ENCODE measurements around the gene ITIH4. TPM values are rescaled to one million over a fixed set of nuclear protein-coding genes. Genes with fewer than 3 reads are reported as not detected.

ITIH4 gene
- total RNA-seq, 2 experiments from 2014 or later, result 18.0 to 24.9 TPM

DNA sequence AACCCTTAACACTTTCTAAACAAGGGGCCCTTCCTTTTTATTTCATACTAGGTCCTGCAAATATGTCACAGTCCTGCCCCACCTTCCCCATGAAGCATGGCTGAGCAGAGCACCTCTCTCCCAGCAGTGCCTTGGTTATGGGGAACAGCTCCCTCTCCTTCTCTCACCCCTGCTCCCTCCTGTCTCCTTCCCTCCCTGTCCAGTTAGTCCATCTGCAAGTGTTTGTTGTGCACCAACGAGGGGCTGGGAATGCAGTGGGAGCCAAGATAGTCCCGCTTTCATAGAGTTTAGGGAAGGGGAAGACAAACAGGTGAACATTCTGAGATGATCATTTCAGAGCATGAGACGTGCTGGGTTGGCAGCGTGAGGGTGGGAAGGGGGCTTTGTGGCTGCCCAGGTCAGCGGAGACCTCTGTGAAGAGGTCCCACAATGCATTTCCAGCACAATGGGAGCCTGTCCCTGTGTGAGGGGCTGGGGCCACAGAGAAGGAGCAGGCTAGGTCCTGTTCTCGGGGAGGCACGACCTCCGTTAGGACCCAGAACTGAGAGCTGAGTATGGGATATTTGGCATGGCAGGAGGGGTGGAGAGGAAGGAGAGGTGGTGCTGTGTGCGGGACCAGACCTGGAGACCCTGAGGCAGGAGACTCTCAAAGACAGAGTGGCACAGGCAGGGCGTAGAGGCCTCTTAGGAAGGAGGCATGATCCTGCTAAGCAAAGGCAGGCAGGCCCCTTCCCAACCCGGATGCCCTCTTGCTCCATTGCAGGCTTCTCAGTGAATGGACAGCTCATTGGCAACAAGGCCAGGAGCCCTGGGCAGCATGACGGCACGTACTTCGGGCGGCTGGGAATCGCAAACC is 41.4 kb downstream of the ITIH4 start:
- CTCF ChIA-PET, result interaction anchor here (1.3 kb wide), 1 partner anchor 10 kb away, joined by 3 read pairs; no protein-coding TSS in a partner anchor
- no peak overlapping the region for H3K4me3 Mint-ChIP-seq
- no peak for ATAC-seq
- H3K36me3 Mint-ChIP-seq, result no peaks in the 10 kb centered on the region
- H3K4me1 Mint-ChIP-seq, result no peaks in the 10 kb centered on the region
- no peaks in the 10 kb centered on the region for H3K9me3 Mint-ChIP-seq (ENCODE audit: low read depth)
- H3K27me3 Mint-ChIP-seq, result no peaks in the 10 kb centered on the region
- no peak overlapping the region for H3K27ac Mint-ChIP-seq
- DNase-seq, result no peak

DNA sequence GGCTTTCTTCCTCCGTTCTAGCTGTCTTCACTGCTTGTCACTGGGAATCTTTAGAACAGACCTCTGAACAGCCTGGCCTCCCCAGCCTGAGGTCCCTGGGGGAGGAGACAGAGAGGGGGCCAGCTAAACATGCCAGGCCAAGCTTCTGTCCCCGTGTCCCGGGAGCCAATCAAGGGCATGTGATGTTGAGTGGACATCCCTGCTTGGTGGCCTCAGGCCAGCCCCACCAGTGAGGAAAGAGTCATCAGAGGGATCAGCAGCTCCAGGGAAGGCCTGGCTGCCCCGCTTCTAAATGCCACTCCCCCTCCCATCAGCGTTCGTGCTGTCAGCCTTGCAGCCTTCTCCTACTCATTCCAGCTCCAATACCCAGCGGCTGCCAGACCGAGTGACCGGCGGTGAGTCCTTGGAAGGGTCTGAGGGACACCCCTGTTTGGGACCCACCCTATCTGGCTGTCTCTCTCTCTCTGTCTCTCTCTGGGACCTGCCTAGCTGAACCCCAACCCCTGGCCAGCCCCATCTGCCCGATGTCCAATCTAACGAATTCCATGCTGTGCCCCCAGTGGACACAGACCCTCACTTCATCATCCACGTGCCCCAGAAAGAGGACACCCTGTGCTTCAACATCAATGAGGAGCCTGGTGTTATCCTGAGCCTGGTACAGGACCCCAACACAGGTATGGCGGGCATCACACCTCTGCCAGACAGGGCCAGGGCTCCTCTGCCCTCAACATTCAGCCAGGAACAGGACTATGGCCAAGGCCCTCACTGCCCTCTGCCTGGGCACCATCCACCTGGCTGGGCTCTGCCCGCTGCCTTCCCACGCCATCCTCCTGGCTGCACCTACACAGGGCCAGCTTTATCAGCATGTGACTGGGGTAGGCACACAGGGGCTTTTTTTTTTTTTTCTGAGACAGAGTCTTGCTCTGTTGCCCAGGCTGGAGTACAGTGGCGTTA is 42.5 kb downstream of the ITIH4 start:
- Mint-ChIP-seq H3K4me1 (no peaks in the 10 kb centered on the region), H3K9me3 (ENCODE audit: low read depth) (no peaks in the 10 kb centered on the region), H3K36me3 (no peaks in the 10 kb centered on the region), H3K27me3 (peaks cover under 1% of the 10 kb centered on the region), H3K27ac (no peak overlapping the region), H3K4me3 (no peak overlapping the region)
- ATAC-seq (no peak), DNase-seq (no peak)
- CTCF ChIA-PET, result no interaction called here

DNA sequence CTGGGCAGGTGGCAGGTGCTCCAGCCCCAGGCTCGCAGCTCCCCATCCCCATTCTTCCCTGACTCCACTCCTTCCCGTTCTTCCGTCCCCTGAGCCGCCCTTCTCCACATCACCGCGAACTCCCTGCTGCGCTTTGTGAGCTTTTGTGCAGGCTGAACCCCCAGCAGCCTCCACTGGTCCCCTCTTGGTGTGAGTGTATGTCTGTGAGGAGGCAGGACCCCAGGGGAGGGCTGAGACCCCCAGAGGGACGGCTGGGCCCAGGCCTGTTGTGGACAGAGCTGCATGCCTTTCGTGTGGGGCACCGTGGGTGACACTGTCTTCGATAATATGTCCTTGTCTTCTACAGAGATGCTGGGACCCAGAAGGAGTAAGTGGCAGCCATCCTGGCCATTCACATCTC is 43.2 kb downstream of the ITIH4 start:
- Mint-ChIP-seq H3K4me1 (no peaks in the 10 kb centered on the region), H3K4me3 (no peak overlapping the region), H3K27me3 (peaks cover 7% of the 10 kb centered on the region), H3K9me3 (ENCODE audit: low read depth) (no peaks in the 10 kb centered on the region), H3K27ac (no peak overlapping the region), H3K36me3 (no peaks in the 10 kb centered on the region)
- ATAC-seq (no peak), DNase-seq (no peak)
- CTCF ChIA-PET, result no interaction called here

DNA sequence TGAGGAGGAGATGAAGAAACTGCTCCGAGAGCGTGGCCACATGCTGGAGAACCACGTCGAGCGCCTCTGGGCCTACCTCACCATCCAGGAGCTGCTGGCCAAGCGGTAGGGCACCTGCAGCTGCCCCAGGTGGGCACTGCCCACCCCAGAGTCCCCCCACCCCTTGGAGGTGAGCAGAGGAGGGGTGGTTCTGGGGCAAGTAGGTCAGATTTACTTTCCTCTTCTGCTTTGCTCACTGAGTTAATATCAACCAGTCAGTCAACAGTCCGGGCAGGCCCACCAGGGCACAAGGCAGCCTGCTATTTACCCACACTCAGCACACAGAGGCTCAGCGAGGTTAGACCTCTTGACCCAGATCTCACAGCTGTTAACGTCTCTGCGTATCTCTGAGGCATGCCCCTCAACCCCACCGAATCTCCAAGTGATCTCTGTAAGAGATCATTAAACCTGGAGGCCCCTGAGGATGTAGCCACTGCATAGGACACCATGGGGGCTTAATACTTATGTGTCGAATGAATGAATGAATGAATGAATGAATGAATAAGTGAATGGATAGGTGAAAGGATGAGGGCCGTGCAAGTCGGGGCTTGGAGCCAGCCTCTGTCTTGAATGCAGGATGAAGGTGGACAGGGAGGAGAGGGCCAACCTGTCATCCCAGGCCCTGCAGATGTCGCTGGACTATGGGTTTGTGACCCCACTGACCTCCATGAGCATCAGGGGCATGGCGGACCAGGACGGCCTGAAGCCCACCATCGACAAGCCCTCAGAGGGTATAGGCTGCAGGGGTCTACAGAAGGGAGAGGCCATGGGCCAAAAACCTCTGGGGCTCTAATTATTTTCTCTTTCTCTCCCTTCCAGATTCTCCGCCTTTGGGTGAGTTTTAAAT is 43.9 kb downstream of the ITIH4 start:
- Mint-ChIP-seq H3K4me3 (no peak overlapping the region), H3K27ac (no peak overlapping the region), H3K36me3 (no peaks in the 10 kb centered on the region), H3K4me1 (peaks cover 5% of the 10 kb centered on the region), H3K27me3 (peaks cover 9% of the 10 kb centered on the region), H3K9me3 (ENCODE audit: low read depth) (no peaks in the 10 kb centered on the region)
- ATAC-seq, result no peak
- CTCF ChIA-PET, result no interaction called here
- DNase-seq, result no peak

DNA sequence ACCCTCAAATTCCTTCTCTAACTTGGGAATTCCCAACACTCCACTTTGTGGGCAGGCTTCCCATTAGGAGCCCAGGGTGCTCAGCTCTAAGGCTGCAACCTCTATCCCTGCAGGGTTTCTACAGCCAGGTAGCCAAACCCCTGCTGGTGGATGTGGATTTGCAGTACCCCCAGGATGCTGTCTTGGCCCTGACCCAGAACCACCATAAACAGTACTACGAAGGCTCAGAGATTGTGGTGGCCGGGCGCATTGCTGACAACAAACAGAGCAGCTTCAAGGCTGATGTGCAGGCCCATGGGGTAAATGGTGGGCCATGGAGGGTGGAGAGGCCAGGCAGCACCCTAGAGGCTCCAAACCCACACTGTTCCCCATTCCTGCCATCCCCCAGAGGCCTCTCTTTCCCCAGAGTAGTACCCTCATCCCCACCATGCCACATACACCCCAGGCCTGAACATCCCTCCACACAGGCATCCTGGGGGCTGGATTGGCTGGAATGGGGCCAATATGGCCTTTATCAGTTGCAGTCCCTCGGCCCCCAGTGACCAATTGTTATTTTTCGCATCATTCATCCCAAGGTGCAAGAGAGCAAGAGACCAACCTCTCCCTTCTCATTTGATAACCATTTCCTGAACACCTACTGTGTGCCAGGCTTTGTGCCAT is 45.4 kb downstream of the ITIH4 start:
- no peak for DNase-seq
- peaks cover 6% of the 10 kb centered on the region for H3K4me1 Mint-ChIP-seq
- no peak for ATAC-seq
- H3K27me3 Mint-ChIP-seq, result peaks cover 12% of the 10 kb centered on the region
- H3K9me3 Mint-ChIP-seq (ENCODE audit: low read depth), result no peaks in the 10 kb centered on the region
- no peaks in the 10 kb centered on the region for H3K36me3 Mint-ChIP-seq
- CTCF ChIA-PET, result no interaction called here
- no peak overlapping the region for H3K4me3 Mint-ChIP-seq
- no peak overlapping the region for H3K27ac Mint-ChIP-seq

DNA sequence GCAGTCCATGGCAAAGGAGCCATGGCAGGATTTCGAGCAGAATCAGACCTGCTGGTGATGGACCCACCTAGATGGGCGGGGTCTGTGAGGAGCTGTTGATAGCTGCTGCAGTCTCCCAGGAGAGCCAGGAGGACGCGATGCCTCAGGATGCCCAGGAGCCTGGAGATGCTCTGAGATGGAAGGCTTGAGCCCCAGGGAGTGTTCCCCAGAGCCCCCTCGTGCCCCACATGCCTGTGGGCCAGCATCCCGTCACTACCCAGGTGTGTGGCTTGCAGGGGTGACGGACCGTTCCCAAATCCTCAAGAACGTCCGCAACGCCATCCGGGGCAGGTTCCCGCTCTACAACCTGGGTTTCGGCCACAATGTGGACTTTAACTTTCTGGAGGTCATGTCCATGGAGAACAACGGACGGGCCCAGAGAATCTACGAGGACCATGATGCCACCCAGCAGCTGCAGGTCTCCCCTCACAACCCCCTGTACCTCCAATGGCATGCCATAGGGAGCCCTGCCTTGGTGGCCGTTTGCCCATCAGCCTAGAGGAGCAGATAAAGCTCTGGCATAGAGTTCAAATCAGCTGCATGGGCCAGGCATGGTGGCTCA is 46.4 kb downstream of the ITIH4 start:
- CTCF ChIA-PET, result no interaction called here
- H3K27me3 Mint-ChIP-seq, result peaks cover 14% of the 10 kb centered on the region
- no peak overlapping the region for H3K4me3 Mint-ChIP-seq
- no peaks in the 10 kb centered on the region for H3K36me3 Mint-ChIP-seq
- H3K9me3 Mint-ChIP-seq (ENCODE audit: low read depth), result no peaks in the 10 kb centered on the region
- H3K27ac Mint-ChIP-seq, result no peak overlapping the region
- no peak for DNase-seq
- ATAC-seq, result no peak
- peaks cover 6% of the 10 kb centered on the region for H3K4me1 Mint-ChIP-seq

DNA sequence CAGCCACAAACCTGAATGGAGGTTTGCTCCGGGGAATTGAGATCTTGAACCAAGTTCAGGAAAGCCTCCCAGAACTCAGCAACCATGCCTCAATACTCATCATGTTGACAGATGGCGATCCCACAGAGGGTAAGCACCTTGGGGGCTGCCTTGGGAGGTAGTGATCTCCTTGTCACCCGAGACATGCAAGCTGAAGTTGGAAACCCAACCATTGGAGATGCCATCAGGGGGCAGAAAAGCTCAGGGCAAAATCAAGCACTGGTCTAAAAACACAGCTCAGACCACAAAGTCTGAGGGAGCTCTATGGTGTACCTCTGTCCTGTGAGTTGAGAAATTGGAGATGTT is 47.3 kb downstream of the ITIH4 start:
- DNase-seq (no peak), ATAC-seq (no peak)
- CTCF ChIA-PET, result interaction anchor here (1.4 kb wide), 1 partner anchor 52 kb away, joined by 3 read pairs; no protein-coding TSS in a partner anchor
- peaks cover 14% of the 10 kb centered on the region for H3K27me3 Mint-ChIP-seq
- H3K36me3 Mint-ChIP-seq, result no peaks in the 10 kb centered on the region
- no peak overlapping the region for H3K4me3 Mint-ChIP-seq
- peaks cover 6% of the 10 kb centered on the region for H3K4me1 Mint-ChIP-seq
- H3K9me3 Mint-ChIP-seq (ENCODE audit: low read depth), result no peaks in the 10 kb centered on the region
- no peak overlapping the region for H3K27ac Mint-ChIP-seq

DNA sequence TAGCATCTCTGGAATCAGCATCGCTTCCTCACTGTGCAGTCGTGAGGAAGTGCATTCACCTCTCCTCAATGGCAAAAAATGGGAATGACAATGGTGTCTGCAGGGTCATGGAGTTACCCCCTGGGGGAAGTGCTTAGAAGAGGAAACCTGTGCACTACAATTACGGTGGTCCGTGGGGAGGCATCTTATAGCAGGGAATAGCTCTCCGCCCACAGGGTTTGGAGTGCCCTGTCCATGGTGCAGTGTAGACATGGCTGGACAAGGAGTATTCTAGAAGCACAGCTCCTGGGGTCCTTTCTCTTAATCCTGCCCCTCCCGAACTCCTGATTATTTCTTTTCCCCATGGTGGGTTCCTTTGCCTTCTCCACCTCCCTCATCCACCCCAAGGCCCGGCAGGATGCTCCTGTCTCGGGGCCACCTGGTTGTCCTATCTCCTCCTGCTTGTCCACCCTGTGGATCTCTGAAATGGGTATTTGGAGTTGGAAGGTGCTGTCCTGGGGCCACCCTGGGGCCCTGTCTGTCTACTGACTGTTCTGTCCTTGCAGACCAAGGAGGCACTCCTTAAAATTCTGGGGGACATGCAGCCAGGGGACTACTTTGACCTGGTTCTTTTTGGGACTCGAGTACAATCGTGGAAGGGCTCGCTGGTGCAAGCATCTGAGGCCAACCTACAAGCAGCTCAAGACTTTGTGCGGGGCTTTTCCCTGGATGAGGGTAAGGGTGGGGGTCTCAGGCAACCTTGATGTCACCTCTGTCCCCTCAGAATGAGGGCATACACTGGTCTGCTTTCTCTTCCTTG is 47.9 kb downstream of the ITIH4 start:
- H3K9me3 Mint-ChIP-seq (ENCODE audit: low read depth), result no peaks in the 10 kb centered on the region
- DNase-seq, result no peak
- H3K4me1 Mint-ChIP-seq, result peaks cover 6% of the 10 kb centered on the region
- no peak overlapping the region for H3K4me3 Mint-ChIP-seq
- ATAC-seq, result no peak
- no peak overlapping the region for H3K27ac Mint-ChIP-seq
- H3K36me3 Mint-ChIP-seq, result no peaks in the 10 kb centered on the region
- CTCF ChIA-PET, result interaction anchor here (1.4 kb wide), 1 partner anchor 52 kb away, joined by 3 read pairs; no protein-coding TSS in a partner anchor
- peaks cover 14% of the 10 kb centered on the region for H3K27me3 Mint-ChIP-seq

DNA sequence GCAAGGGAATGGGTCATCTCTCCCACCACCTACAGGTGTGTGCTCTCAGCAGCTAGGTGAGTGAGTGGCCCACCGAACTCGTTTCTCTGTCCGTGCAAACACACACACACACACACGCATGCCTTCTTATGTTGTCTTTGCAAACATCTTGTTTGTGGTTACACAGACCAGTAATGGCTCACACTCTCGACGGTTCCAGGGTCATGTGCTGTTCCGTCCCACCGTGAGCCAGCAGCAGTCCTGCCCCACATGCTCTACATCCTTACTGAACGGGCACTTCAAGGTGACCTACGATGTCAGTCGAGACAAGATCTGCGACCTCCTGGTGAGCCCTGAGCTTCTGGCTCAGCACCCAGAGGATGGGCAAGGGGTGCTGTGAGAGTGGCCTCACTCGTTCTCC is 48.7 kb downstream of the ITIH4 start:
- Mint-ChIP-seq H3K4me1 (peaks cover 6% of the 10 kb centered on the region), H3K27ac (no peak overlapping the region), H3K27me3 (peaks cover 14% of the 10 kb centered on the region), H3K36me3 (no peaks in the 10 kb centered on the region), H3K9me3 (ENCODE audit: low read depth) (no peaks in the 10 kb centered on the region), H3K4me3 (no peak overlapping the region)
- DNase-seq (no peak), ATAC-seq (peak; percentile 48)
- CTCF ChIA-PET, result no interaction called here

DNA sequence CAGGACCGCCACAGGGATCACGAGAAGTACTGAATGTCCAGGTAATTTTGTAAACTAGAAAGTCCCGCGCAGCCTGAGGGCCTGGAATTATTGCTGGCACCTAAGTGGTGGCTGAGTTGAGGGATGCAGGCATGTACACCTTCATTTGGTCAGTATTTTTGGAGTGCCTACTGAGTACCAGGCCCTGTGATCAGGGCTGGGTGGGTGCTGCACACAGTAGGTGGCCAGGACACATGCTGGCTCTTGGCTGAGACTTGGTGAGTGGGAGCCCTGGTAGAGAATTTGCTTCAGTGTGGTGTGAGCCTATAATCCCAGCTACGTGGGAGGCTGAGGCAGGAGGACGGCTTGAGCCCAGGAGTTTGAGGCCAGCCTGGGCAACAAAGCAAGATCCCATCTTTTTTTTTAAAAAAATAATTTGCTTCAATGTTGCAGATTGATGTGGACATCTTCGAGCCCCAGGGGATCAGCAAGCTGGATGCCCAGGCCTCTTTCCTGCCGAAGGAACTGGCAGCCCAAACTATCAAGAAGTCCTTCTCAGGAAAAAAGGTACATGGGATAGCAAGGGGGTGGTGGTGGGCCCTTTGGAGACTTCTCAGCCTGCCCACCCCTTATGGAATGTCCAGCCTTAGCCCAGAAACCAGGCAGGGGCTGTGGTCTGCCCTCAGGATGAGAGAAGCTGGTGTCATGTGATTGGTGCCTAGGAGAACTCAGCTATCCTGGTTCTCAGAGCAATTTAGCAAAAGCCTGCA is 50.5 kb downstream of the ITIH4 start:
- peaks cover 14% of the 10 kb centered on the region for H3K27me3 Mint-ChIP-seq
- DNase-seq (no peak), ATAC-seq (no peak)
- peaks cover 6% of the 10 kb centered on the region for H3K4me1 Mint-ChIP-seq
- no peaks in the 10 kb centered on the region for H3K36me3 Mint-ChIP-seq
- CTCF ChIA-PET, result interaction anchor here (0.7 kb wide), 1 partner anchor 41 kb away, joined by 3 read pairs; no protein-coding TSS in a partner anchor
- H3K27ac Mint-ChIP-seq, result no peak overlapping the region
- H3K9me3 Mint-ChIP-seq (ENCODE audit: low read depth), result no peaks in the 10 kb centered on the region
- no peak overlapping the region for H3K4me3 Mint-ChIP-seq
